Vagina (tissue), 2 donors: ENCODE data around the gene NEU2. TPM values are rescaled to one million over a fixed set of nuclear protein-coding genes. Genes with fewer than 3 reads are reported as not detected.

Experiments used
- DNase-seq, 2 donors: peaks; one replicate each; pipeline ENCODE4 v3.0.0-alpha.2; 2017; ENCODE audit errors: extremely low spot score in 2 of 2
- H3K27ac ChIP-seq: fragments of 200-600 bp; sonication (generic); one replicate; pipeline ENCODE4 v1.5.1; 2019
- H3K27me3 ChIP-seq: fragments of 200-600 bp; sonication (generic); one replicate; pipeline ENCODE4 v1.5.1; 2019
- H3K36me3 ChIP-seq, 2 donors: fragments of 200-600 bp; sonication (generic); one replicate each; pipeline ENCODE4 v1.5.1; 2017 to 2019
- H3K4me1 ChIP-seq: fragments of 200-600 bp; sonication (generic); one replicate; pipeline ENCODE4 v1.5.1; 2019
- H3K4me3 ChIP-seq, 2 donors: fragments of 200-600 bp; sonication (generic); 1 replicate in 1 of 2; 2 replicates in 1 of 2; pipeline ENCODE4 v1.5.1; 2016 to 2019
- H3K9me3 ChIP-seq: fragments of 200-600 bp; sonication (generic); one replicate; pipeline ENCODE4 v1.5.1; 2019
- POLR2A ChIP-seq, 2 donors: fragments of 450-650 bp; IDR thresholded peaks; one replicate each; pipeline ENCODE4 v1.6.1; 2017; ENCODE audit warnings: antibody characterized with exemption in 2 of 2, mild to moderate bottlenecking in 2 of 2, moderate library complexity in 2 of 2
- POLR2AphosphoS5 ChIP-seq, 2 donors: sonication (generic); formaldehyde crosslinking; IDR thresholded peaks; one replicate each; pipeline ENCODE4 v1.9.0; 2017; ENCODE audit warnings: antibody characterized with exemption in 2 of 2, mild to moderate bottlenecking in 2 of 2, low read depth in 1 of 2; ENCODE audit not compliant: insufficient read depth in 1 of 2
- intact Hi-C: fragments of 100-400 bp; cut with DNase I; formaldehyde crosslinking; loops from one replicate; pipeline ENCODE4 v1.15.1; 2023
- total RNA-seq: library from RNA; depleted of rRNA; stranded (reverse); fragments of >200 nt; gene quantifications from one replicate; pipeline ENCODE4 v1.2.3, GENCODE V29; 2016
- TF ChIP-seq, protein P1 (sequence below), 3 experiments: fragments of 450-650 bp in 2 of 3; fragments of 200-600 bp in 1 of 3; sonication (generic) in 1 of 3; IDR thresholded peaks; one replicate each; pipeline ENCODE4 v1.5.1; 2017 to 2019; ENCODE audit warnings: antibody characterized with exemption in 3 of 3, mild to moderate bottlenecking in 2 of 3, moderate library complexity in 2 of 3

NEU2 gene
- total RNA-seq, 1 donor from 2014 or later = not detected

DNA sequence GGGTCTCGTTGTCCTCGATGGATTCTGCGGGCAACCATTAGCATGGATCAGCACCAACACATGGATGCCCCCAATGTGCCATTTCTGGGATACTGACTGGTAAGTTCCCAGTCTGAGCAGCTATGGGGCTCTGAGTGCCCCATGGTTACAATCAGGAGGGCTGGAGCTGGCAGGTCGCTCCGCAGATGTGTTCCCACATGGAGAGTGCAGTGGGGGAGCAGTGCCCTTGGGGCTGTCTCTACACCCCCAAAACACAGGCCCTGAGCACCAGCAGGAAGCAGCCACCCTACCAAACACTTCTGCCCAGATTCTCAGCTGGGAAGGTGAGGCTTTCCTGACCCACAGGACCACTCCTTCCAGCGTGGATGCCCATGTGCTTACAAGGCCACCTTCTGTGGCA is 27.4 kb upstream of the NEU2 start:
- intact Hi-C loops = no loop called here

DNA sequence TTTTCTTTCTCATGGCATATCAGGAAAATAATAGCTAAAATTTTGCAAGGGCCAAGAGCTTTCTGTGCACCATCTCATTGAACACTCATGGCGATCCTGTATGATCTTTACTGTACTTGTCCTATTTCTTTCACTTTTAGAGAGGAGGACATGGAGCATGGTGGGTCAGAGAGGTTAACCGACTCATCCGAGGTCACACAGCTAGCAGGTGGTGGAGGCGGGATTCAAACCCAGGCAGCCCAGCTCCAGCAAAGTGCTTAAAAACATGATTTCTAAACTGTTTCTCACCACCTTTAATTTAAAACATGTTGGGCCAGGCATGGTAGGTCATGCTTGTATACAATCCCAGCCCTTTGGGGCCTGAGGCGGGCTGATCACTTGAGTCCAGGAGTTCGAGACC is 25.8 kb upstream of the NEU2 start:
- Histone ChIP-seq H3K27me3 (no peaks in the 10 kb centered on the region), H3K36me3 (no peaks in the 10 kb centered on the region), H3K4me3 (no peak overlapping the region), H3K27ac (no peak overlapping the region), H3K9me3 (no peaks in the 10 kb centered on the region), H3K4me1 (no peaks in the 10 kb centered on the region)
- intact Hi-C loops = no loop called here
- peak in 1 of 2 donors; percentile 18 for DNase-seq
- no peak for TF ChIP-seq POLR2AphosphoS5 (IDR thresholded peaks at IDR 0.05; ENCODE audit: insufficient read depth in 1 of 2, low read depth in 1 of 2)
- no peak for TF ChIP-seq POLR2A (IDR thresholded peaks at IDR 0.05)
- TF ChIP-seq, protein P1, sequence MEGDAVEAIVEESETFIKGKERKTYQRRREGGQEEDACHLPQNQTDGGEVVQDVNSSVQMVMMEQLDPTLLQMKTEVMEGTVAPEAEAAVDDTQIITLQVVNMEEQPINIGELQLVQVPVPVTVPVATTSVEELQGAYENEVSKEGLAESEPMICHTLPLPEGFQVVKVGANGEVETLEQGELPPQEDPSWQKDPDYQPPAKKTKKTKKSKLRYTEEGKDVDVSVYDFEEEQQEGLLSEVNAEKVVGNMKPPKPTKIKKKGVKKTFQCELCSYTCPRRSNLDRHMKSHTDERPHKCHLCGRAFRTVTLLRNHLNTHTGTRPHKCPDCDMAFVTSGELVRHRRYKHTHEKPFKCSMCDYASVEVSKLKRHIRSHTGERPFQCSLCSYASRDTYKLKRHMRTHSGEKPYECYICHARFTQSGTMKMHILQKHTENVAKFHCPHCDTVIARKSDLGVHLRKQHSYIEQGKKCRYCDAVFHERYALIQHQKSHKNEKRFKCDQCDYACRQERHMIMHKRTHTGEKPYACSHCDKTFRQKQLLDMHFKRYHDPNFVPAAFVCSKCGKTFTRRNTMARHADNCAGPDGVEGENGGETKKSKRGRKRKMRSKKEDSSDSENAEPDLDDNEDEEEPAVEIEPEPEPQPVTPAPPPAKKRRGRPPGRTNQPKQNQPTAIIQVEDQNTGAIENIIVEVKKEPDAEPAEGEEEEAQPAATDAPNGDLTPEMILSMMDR (IDR thresholded peaks at IDR 0.05) = no peak

More for the DNA sequence above, 27.4 kb upstream of the NEU2 start:
- H3K4me3 ChIP-seq = no peak overlapping the region
- no peaks in the 10 kb centered on the region for H3K36me3 ChIP-seq
- TF ChIP-seq, protein P1 (IDR thresholded peaks at IDR 0.05) = no peak
- TF ChIP-seq POLR2AphosphoS5 (IDR thresholded peaks at IDR 0.05; ENCODE audit: insufficient read depth in 1 of 2, low read depth in 1 of 2) = no peak
- no peak for TF ChIP-seq POLR2A (IDR thresholded peaks at IDR 0.05)
- H3K4me1 ChIP-seq = no peaks in the 10 kb centered on the region
- no peaks in the 10 kb centered on the region for H3K9me3 ChIP-seq
- DNase-seq = peak in 1 of 2 donors; percentile 65
- H3K27me3 ChIP-seq = no peaks in the 10 kb centered on the region
- no peak overlapping the region for H3K27ac ChIP-seq

DNA sequence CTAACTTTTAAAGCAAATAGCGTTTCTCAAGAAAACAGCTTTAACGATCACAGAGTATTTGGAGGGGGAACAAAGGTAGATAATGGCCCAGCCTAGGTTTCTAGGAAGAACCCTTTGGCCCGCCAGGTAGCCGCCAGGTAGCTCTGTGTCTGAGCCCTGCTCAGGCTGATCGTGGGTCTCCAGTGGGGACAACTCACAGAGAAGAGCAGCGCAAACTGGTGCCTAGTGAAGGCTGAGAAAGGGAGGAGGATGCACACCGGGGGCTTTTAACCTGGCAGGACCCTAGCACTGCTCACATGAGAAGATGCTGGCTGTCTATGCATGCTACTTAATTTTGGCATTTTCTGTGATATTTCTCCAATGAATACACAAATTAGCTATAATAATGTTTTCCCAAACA is 25.2 kb upstream of the NEU2 start:
- peak in 1 of 2 donors; percentile 29 for DNase-seq
- no peaks in the 10 kb centered on the region for H3K27me3 ChIP-seq
- no peaks in the 10 kb centered on the region for H3K4me1 ChIP-seq
- H3K4me3 ChIP-seq = no peak overlapping the region
- TF ChIP-seq, protein P1 (IDR thresholded peaks at IDR 0.05) = no peak
- TF ChIP-seq POLR2AphosphoS5 (IDR thresholded peaks at IDR 0.05; ENCODE audit: insufficient read depth in 1 of 2, low read depth in 1 of 2) = no peak
- H3K27ac ChIP-seq = no peak overlapping the region
- H3K9me3 ChIP-seq = no peaks in the 10 kb centered on the region
- H3K36me3 ChIP-seq = no peaks in the 10 kb centered on the region
- intact Hi-C loops = no loop called here

DNA sequence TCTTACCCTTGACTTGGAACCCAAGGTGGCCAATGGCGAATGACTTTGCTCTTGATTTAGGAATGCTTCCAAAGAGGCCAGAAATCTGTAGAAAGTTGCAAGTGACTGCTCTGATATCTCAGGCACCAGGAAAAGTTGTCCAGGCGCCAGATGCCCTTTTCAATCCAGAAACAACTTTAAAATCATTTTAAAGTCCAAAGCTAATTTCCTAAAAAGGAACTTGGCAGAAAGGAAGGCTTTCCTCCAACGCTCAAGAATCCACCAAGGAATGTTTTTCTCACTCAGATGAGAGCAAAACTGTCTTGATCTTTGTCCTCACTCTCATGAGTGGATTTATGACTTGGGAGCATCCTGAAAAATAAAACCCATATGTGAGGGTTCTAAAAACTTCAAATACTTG is 24.7 kb upstream of the NEU2 start:
- no peaks in the 10 kb centered on the region for H3K9me3 ChIP-seq
- H3K27ac ChIP-seq = no peak overlapping the region
- TF ChIP-seq POLR2AphosphoS5 (IDR thresholded peaks at IDR 0.05; ENCODE audit: insufficient read depth in 1 of 2, low read depth in 1 of 2) = no peak
- TF ChIP-seq, protein P1 (IDR thresholded peaks at IDR 0.05) = no peak
- TF ChIP-seq POLR2A (IDR thresholded peaks at IDR 0.05) = no peak
- H3K27me3 ChIP-seq = no peaks in the 10 kb centered on the region
- intact Hi-C loops = no loop called here
- DNase-seq = no peak
- H3K4me1 ChIP-seq = no peaks in the 10 kb centered on the region
- no peak overlapping the region for H3K4me3 ChIP-seq
- H3K36me3 ChIP-seq = no peaks in the 10 kb centered on the region

DNA sequence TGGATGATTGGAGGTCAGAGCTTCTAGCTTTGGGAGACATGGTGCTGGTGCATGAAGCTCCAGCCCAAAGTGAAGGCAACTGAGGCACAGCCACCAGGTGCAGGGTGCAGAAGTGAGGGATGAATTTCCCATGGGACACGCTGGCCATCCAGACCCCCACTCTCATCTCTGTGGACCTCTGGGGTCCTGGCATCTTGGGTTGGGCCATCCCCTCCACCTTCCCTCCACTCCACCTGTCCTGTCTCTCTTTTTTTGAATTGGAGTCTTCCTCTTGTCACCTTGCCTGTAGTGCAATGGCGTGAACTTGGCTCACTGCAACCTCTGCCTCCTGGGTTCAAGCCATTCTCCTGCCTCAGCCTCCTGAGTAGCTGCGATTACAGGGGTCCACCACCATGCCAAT is 22.8 kb upstream of the NEU2 start:
- no peak for TF ChIP-seq POLR2AphosphoS5 (IDR thresholded peaks at IDR 0.05; ENCODE audit: insufficient read depth in 1 of 2, low read depth in 1 of 2)
- TF ChIP-seq POLR2A (IDR thresholded peaks at IDR 0.05) = no peak
- TF ChIP-seq, protein P1 (IDR thresholded peaks at IDR 0.05) = no peak
- Histone ChIP-seq H3K27me3 (no peaks in the 10 kb centered on the region), H3K36me3 (no peaks in the 10 kb centered on the region), H3K4me1 (no peaks in the 10 kb centered on the region), H3K9me3 (no peaks in the 10 kb centered on the region), H3K27ac (no peak overlapping the region), H3K4me3 (no peak overlapping the region)
- peak in 1 of 2 donors; percentile 22 for DNase-seq
- intact Hi-C loops = no loop called here
